A549 (cell line): ENCODE results near the gene RTL9. TPM values are rescaled to one million over a fixed set of nuclear protein-coding genes. Genes with fewer than 3 reads are reported as not detected.

Experiments
- ATAC-seq, 2 experiments: fragments of 200-7000 bp in 1 of 2; fragments of >200 bp in 1 of 2; cut with Nextera tagmentation in 1 of 2; cut with Tn5 transposase in 1 of 2; 3 replicates each; pipeline versions ENCODE4 v1.8.0 to v1.9.1; 2018 to 2020; ENCODE audit warnings: mild to moderate bottlenecking in 1 of 2, moderate library complexity in 1 of 2
- CTCF ChIA-PET: fragments of 300-600 bp; sonication (Branson Sonifier 250); formaldehyde crosslinking; extraction: SDS; loops from one replicate; lab custom pipeline; 2021; ENCODE audit warnings: antibody characterized with exemption, inconsistent platforms; lab: Yijun Ruan, JAX
- POLR2A ChIA-PET: fragments of 350-600 bp; formaldehyde crosslinking; extraction: SDS; loops from one replicate; lab custom pipeline; 2021; ENCODE audit warnings: antibody characterized with exemption, inconsistent platforms; lab: Yijun Ruan, JAX
- DNase-seq, 2 experiments: peaks; one replicate each; pipeline versions ENCODE4 v3.0.0 to v3.0.0-alpha.2; 2011 to 2016; ENCODE audit warnings: low read depth in 1 of 2, low spot score in 1 of 2
- FAIRE-seq: peaks from 2 replicates; lab custom pipeline; 2011; peaks lifted over from hg19 to GRCh38; lab: Jason Lieb, UNC
- H3K27ac ChIP-seq, 2 experiments: fragments of >200 bp; sonication (Bioruptor Twin); formaldehyde crosslinking; 3 replicates each; pipeline ENCODE4 v1.5.1; 2016 to 2017
- H3K4me1 ChIP-seq: fragments of >200 bp; sonication (Bioruptor Twin); formaldehyde crosslinking; 3 replicates; pipeline ENCODE4 v1.6.1; 2016
- H3K4me2 ChIP-seq: fragments of >200 bp; sonication (Bioruptor Twin); formaldehyde crosslinking; 3 replicates; pipeline ENCODE4 v1.6.1; 2016
- H3K4me3 ChIP-seq: fragments of >200 bp; sonication (Bioruptor Twin); formaldehyde crosslinking; 3 replicates; pipeline ENCODE4 v1.5.1; 2016
- H3K9me3 ChIP-seq: fragments of >200 bp; sonication (Bioruptor Twin); formaldehyde crosslinking; 3 replicates; pipeline ENCODE4 v1.6.1; 2016
- CBX2 ChIP-seq: fragments of 200-600 bp; sonication (generic); IDR thresholded peaks from 2 replicates; pipeline ENCODE4 v1.6.1; 2016; ENCODE audit warnings: low read depth, mild to moderate bottlenecking, borderline replicate concordance
- CBX8 ChIP-seq: fragments of 200-600 bp; sonication (generic); IDR thresholded peaks from 2 replicates; pipeline ENCODE4 v1.6.1; 2016
- CHD4 ChIP-seq: fragments of 200-600 bp; sonication (generic); IDR thresholded peaks from 2 replicates; pipeline ENCODE4 v1.6.1; 2016; ENCODE audit warnings: antibody characterized with exemption, mild to moderate bottlenecking, borderline replicate concordance
- EHF ChIP-seq: fragments of 250-450 bp; sonication (Bioruptor Pico); IDR thresholded peaks from 2 replicates; pipeline ENCODE4 v1.5.0; 2020; ENCODE audit warnings: mild to moderate bottlenecking
- EP300 ChIP-seq, 2 experiments: fragments of >200 bp; sonication (Bioruptor Twin); formaldehyde crosslinking; IDR thresholded peaks; 2 replicates in 1 of 2; 3 replicates in 1 of 2; pipeline ENCODE4 v1.6.1; 2016 to 2017
- FOSB ChIP-seq: fragments of 250-450 bp; sonication (Bioruptor Pico); IDR thresholded peaks from 2 replicates; pipeline ENCODE4 v1.5.0; 2020; ENCODE audit warnings: mild to moderate bottlenecking, moderate library complexity
- FOXS1 ChIP-seq: fragments of 250-450 bp; sonication (Bioruptor Pico); IDR thresholded peaks from 2 replicates; pipeline ENCODE4 v1.5.0; 2020; ENCODE audit warnings: mild to moderate bottlenecking, moderate library complexity
- HEYL ChIP-seq: fragments of 250-450 bp; sonication (Bioruptor Pico); IDR thresholded peaks from 2 replicates; pipeline ENCODE4 v1.8.0; 2021; ENCODE audit warnings: mild to moderate bottlenecking, moderate library complexity
- HOXA7 ChIP-seq: fragments of 250-450 bp; sonication (Bioruptor Pico); IDR thresholded peaks from 2 replicates; pipeline ENCODE4 v1.5.0; 2020; ENCODE audit warnings: mild to moderate bottlenecking, moderate library complexity
- MAZ ChIP-seq: fragments of 150-350 bp; IDR thresholded peaks from 2 replicates; pipeline ENCODE4 v1.6.1; 2014; ENCODE audit warnings: antibody characterized with exemption, low read depth, low read length, borderline replicate concordance
- NFE2L2 ChIP-seq: fragments of 150-350 bp; conservative IDR thresholded peaks from 2 replicates; pipeline ENCODE4 v1.6.1; 2014; ENCODE audit warnings: low read length
- NR3C1 ChIP-seq: fragments of >200 bp; sonication (Bioruptor Twin); formaldehyde crosslinking; IDR thresholded peaks from 3 replicates; pipeline ENCODE4 v1.6.1; 2017
- PHF8 ChIP-seq: fragments of 200-600 bp; sonication (generic); IDR thresholded peaks from 2 replicates; pipeline ENCODE4 v1.6.1; 2016; ENCODE audit warnings: low read depth, mild to moderate bottlenecking, antibody characterized with exemption, moderate library complexity, borderline replicate concordance
- POLR2A ChIP-seq: IDR thresholded peaks from 2 replicates; pipeline ENCODE4 v1.6.1; 2012; ENCODE audit warnings: mild to moderate bottlenecking, low read length
- RCOR1 ChIP-seq: fragments of 150-350 bp; IDR thresholded peaks from 2 replicates; pipeline ENCODE4 v1.6.1; 2014; ENCODE audit warnings: antibody characterized with exemption, low read length, low read depth
- RFX5 ChIP-seq: fragments of 450-650 bp; IDR thresholded peaks from 2 replicates; pipeline ENCODE4 v1.7.1; 2014; ENCODE audit warnings: antibody characterized with exemption, mild to moderate bottlenecking, moderate library complexity
- SMC3 ChIP-seq: fragments of >200 bp; sonication (Bioruptor Twin); formaldehyde crosslinking; IDR thresholded peaks from 3 replicates; pipeline ENCODE4 v1.6.1; 2018; ENCODE audit warnings: inconsistent platforms
- SREBF2 ChIP-seq: fragments of 450-650 bp; IDR thresholded peaks from 2 replicates; pipeline ENCODE4 v1.6.1; 2014; ENCODE audit warnings: mild to moderate bottlenecking, moderate library complexity
- ZC3H11A ChIP-seq: fragments of 450-650 bp; IDR thresholded peaks from 2 replicates; pipeline ENCODE4 v1.6.1; 2014; ENCODE audit warnings: antibody characterized with exemption, mild to moderate bottlenecking
- ZSCAN20 ChIP-seq: fragments of 250-450 bp; sonication (Bioruptor Pico); IDR thresholded peaks from 2 replicates; pipeline ENCODE4 v1.8.0; 2022; ENCODE audit warnings: mild to moderate bottlenecking, moderate library complexity
- WGBS: methylation state at CpG from one replicate; pipeline ENCODE4 v1.1.6; 2017; ENCODE audit errors: missing lambda C conversion rate; 5-methylcytosine and 5-hydroxymethylcytosine counted together
- polyA plus RNA-seq, 4 experiments: library from polyadenylated mRNA; depleted of rRNA in 3 of 4; stranded (reverse); fragments of >200 nt; fragmentation: RNase III in 1 of 4; extraction: RNeasy Plus Mini Kit Qiagen cat#74134 plus additional on column Dnase treatment in 1 of 4; gene quantifications; 2 replicates in 3 of 4; 3 replicates in 1 of 4; pipeline ENCODE4 v1.2.3, GENCODE V29; 2011 to 2017
- TF ChIP-seq, protein P1 (sequence below): fragments of >200 bp; sonication (Bioruptor Twin); formaldehyde crosslinking; IDR thresholded peaks from 2 replicates; pipeline ENCODE4 v1.6.1; 2016
- TF ChIP-seq, protein P2 (sequence below): fragments of 450-650 bp; IDR thresholded peaks from 2 replicates; pipeline ENCODE4 v1.6.1; 2014; ENCODE audit warnings: antibody characterized with exemption
- TF ChIP-seq, protein P3 (sequence below): fragments of 250-450 bp; sonication (Bioruptor Pico); IDR thresholded peaks from 2 replicates; pipeline ENCODE4 v1.5.0; 2021; ENCODE audit warnings: mild to moderate bottlenecking, moderate library complexity, borderline replicate concordance
- TF ChIP-seq, protein P4 (sequence below): fragments of >200 bp; sonication (Bioruptor Twin); formaldehyde crosslinking; IDR thresholded peaks from 3 replicates; pipeline ENCODE4 v1.6.1; 2016
- TF ChIP-seq, protein P5 (sequence below): IDR thresholded peaks from 2 replicates; pipeline ENCODE4 v1.6.1; 2012
- TF ChIP-seq, protein P6 (sequence below): fragments of 250-450 bp; sonication (Bioruptor Pico); IDR thresholded peaks from 2 replicates; pipeline ENCODE4 v1.5.0; 2020; ENCODE audit warnings: low read depth, mild to moderate bottlenecking, moderate library complexity

RTL9 gene
- polyA plus RNA-seq, 2 of the 4 experiments (the other 2 are of a cell fraction): 0.04 to 0.06 TPM

DNA sequence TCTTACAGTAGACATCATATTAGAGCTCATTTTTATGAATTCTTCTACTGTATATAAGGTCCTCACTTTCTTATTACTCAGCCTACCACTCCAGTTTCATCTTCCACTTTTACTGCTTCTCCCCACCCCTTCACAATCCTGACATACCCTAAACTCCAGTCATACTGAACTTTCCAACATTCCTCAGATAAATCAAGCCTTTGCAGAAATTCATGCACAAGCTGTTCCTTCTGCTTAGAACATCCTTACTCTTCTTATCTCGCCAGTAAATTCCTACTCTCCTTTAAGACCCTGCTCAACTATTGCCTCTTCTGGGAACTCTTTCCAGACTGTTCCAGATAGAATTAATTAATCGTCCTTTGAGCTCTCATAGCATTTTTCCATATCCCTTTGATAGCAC lies 24.8 kb downstream of the RTL9 start:
- Histone ChIP-seq H3K4me3 (no peak overlapping the region), H3K4me2 (no peak overlapping the region; the same call in 2 of the 3 replicates), H3K4me1 (peaks cover 7% of the 10 kb centered on the region; the same call in 1 of the 3 replicates), H3K27ac (no peak overlapping the region; a peak in 1 of 6 replicates), H3K9me3 (no peaks in the 10 kb centered on the region)
- no peak for DNase-seq
- TF ChIP-seq MAZ: no peak
- TF ChIP-seq HOXA7 (CRISPR knock-in tag): no peak
- TF ChIP-seq, protein P1, sequence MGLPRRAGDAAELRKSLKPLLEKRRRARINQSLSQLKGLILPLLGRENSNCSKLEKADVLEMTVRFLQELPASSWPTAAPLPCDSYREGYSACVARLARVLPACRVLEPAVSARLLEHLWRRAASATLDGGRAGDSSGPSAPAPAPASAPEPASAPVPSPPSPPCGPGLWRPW: no peak
- TF ChIP-seq EHF: no peak
- TF ChIP-seq NR3C1: no peak
- TF ChIP-seq, protein P2, sequence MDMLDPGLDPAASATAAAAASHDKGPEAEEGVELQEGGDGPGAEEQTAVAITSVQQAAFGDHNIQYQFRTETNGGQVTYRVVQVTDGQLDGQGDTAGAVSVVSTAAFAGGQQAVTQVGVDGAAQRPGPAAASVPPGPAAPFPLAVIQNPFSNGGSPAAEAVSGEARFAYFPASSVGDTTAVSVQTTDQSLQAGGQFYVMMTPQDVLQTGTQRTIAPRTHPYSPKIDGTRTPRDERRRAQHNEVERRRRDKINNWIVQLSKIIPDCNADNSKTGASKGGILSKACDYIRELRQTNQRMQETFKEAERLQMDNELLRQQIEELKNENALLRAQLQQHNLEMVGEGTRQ: no peak
- TF ChIP-seq CHD4: no peak
- no peak for TF ChIP-seq FOXS1 (CRISPR knock-in tag)
- TF ChIP-seq NFE2L2: no peak
- no peak for TF ChIP-seq ZSCAN20 (CRISPR knock-in tag)
- no peak for TF ChIP-seq POLR2A
- TF ChIP-seq, protein P3, sequence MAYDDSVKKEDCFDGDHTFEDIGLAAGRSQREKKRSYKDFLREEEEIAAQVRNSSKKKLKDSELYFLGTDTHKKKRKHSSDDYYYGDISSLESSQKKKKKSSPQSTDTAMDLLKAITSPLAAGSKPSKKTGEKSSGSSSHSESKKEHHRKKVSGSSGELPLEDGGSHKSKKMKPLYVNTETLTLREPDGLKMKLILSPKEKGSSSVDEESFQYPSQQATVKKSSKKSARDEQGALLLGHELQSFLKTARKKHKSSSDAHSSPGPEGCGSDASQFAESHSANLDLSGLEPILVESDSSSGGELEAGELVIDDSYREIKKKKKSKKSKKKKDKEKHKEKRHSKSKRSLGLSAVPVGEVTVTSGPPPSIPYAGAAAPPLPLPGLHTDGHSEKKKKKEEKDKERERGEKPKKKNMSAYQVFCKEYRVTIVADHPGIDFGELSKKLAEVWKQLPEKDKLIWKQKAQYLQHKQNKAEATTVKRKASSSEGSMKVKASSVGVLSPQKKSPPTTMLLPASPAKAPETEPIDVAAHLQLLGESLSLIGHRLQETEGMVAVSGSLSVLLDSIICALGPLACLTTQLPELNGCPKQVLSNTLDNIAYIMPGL: no peak
- TF ChIP-seq RCOR1: no peak
- TF ChIP-seq SREBF2: no peak
- TF ChIP-seq, protein P4, sequence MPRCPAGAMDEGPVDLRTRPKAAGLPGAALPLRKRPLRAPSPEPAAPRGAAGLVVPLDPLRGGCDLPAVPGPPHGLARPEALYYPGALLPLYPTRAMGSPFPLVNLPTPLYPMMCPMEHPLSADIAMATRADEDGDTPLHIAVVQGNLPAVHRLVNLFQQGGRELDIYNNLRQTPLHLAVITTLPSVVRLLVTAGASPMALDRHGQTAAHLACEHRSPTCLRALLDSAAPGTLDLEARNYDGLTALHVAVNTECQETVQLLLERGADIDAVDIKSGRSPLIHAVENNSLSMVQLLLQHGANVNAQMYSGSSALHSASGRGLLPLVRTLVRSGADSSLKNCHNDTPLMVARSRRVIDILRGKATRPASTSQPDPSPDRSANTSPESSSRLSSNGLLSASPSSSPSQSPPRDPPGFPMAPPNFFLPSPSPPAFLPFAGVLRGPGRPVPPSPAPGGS: no peak
- CTCF ChIA-PET: interaction anchor here (0.6 to 2.4 kb wide), 8 partner anchors 9 to 237 kb away, joined by 3 to 12 read pairs (median 3); no protein-coding TSS in a partner anchor
- peak in 1 of 2 experiments; percentile 55; a peak in 2 of 6 replicates for ATAC-seq
- WGBS: 27% methylated on average over 2 of the region's 2 CpGs
- POLR2A ChIA-PET: no interaction called here
- no peak for FAIRE-seq

DNA sequence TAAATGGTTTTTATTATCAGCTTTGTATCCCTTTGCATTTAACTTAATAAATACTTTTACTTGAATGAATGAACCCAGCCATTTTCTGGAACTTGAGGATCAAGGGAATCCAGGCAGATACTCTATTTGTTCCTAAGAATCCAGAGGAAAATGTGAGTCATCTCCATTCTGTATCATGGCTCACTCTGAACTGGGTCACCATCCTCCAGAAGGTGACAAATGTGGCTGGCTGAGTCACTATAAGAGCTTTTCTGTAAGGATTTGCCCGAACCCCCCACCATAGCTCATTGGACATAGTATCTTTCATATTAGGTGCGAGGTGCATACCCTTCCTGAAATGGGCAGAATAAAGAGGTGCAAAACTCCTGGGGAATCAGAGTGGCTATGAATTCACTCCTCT lies 25.8 kb downstream of the RTL9 start:
- ChIA-PET POLR2A (no interaction called here), CTCF (interaction anchor here (1.2 to 2.0 kb wide), 4 partner anchors 23 to 238 kb away, joined by 3 to 6 read pairs (median 4); no protein-coding TSS in a partner anchor)
- FAIRE-seq (peak; percentile 18), DNase-seq (no peak), ATAC-seq (no peak)
- Histone ChIP-seq H3K4me1 (peaks cover 7% of the 10 kb centered on the region; the same call in 1 of the 3 replicates), H3K4me3 (no peak overlapping the region), H3K9me3 (no peaks in the 10 kb centered on the region), H3K27ac (no peak overlapping the region)
- TF ChIP-seq, protein P5, sequence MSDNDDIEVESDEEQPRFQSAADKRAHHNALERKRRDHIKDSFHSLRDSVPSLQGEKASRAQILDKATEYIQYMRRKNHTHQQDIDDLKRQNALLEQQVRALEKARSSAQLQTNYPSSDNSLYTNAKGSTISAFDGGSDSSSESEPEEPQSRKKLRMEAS: no peak
- TF ChIP-seq NR3C1: no peak
- TF ChIP-seq HEYL (CRISPR knock-in tag): no peak
- no peak for TF ChIP-seq ZSCAN20 (CRISPR knock-in tag)
- TF ChIP-seq RFX5: no peak
- TF ChIP-seq HOXA7 (CRISPR knock-in tag): no peak
- no peak for TF ChIP-seq POLR2A
- TF ChIP-seq CBX8: no peak
- no peak for TF ChIP-seq SMC3
- TF ChIP-seq, protein P6, sequence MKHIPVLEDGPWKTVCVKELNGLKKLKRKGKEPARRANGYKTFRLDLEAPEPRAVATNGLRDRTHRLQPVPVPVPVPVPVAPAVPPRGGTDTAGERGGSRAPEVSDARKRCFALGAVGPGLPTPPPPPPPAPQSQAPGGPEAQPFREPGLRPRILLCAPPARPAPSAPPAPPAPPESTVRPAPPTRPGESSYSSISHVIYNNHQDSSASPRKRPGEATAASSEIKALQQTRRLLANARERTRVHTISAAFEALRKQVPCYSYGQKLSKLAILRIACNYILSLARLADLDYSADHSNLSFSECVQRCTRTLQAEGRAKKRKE (CRISPR knock-in tag): no peak
- TF ChIP-seq PHF8: no peak
- TF ChIP-seq EP300 (IDR thresholded peaks at IDR 0.05): no peak
- TF ChIP-seq EHF: no peak
- TF ChIP-seq MAZ: no peak
- no peak for TF ChIP-seq ZC3H11A
- no peak for TF ChIP-seq CBX2
- TF ChIP-seq, protein P2: no peak
- no peak for TF ChIP-seq FOSB (CRISPR knock-in tag)
- TF ChIP-seq SREBF2: no peak
- TF ChIP-seq, all 56 proteins: peak for 0
- WGBS: 47% methylated on average over 2 of the region's 2 CpGs
- H3K4me2 ChIP-seq: no peak overlapping the region
